Endothelial cell of umbilical vein (primary cell): ENCODE data around the gene NMNAT1.

Source experiments
- CTCF ChIP-seq, 2 donors: IDR thresholded peaks; 1 replicate in 1 of 2; 2 replicates in 1 of 2; pipeline ENCODE4 v1.5.1; 2011; ENCODE audit warnings: low read length in 2 of 2, mild to moderate bottlenecking in 2 of 2, moderate library complexity in 2 of 2, control low read depth in 1 of 2, inconsistent platforms in 1 of 2, low read depth in 1 of 2; ENCODE audit not compliant: insufficient read depth in 1 of 2; ENCODE audit errors: extremely low read depth in 1 of 2
- EZH2 ChIP-seq: IDR thresholded peaks from 2 replicates; pipeline ENCODE4 v1.6.1; 2012; ENCODE audit warnings: borderline replicate concordance, low read depth, mild to moderate bottlenecking, moderate library complexity, low read length, inconsistent platforms; ENCODE audit not compliant: severe bottlenecking
- FOS ChIP-seq: IDR thresholded peaks from 2 replicates; pipeline ENCODE4 v1.6.1; 2011; ENCODE audit warnings: mild to moderate bottlenecking, low read length, moderate library complexity, borderline replicate concordance; ENCODE audit not compliant: insufficient read depth
- GATA2 ChIP-seq: IDR thresholded peaks from 2 replicates; pipeline ENCODE4 v1.7.0; 2011; ENCODE audit warnings: low read depth, mild to moderate bottlenecking, moderate library complexity, mixed read lengths, low read length; ENCODE audit not compliant: insufficient read length, insufficient read depth
- JUN ChIP-seq: IDR thresholded peaks from 2 replicates; pipeline ENCODE4 v1.6.1; 2011; ENCODE audit warnings: borderline replicate concordance, low read depth; ENCODE audit not compliant: insufficient read length, insufficient read depth
- MAX ChIP-seq: IDR thresholded peaks from 2 replicates; pipeline ENCODE4 v1.6.1; 2011; ENCODE audit not compliant: insufficient read depth, insufficient read length
- MYC ChIP-seq: IDR thresholded peaks from one replicate; pipeline ENCODE4 v1.6.1; 2011; ENCODE audit warnings: mild to moderate bottlenecking, low read depth, low read length
- POLR2A ChIP-seq: IDR thresholded peaks from 2 replicates; pipeline ENCODE4 v1.6.1; 2012; ENCODE audit warnings: low read depth, mild to moderate bottlenecking, control low read depth, low read length
- POLR2AphosphoS5 ChIP-seq: IDR thresholded peaks from 2 replicates; pipeline ENCODE4 v1.6.1; 2012; ENCODE audit warnings: low read depth, mild to moderate bottlenecking, control low read depth, low read length, moderate library complexity; ENCODE audit not compliant: insufficient read depth

DNA sequence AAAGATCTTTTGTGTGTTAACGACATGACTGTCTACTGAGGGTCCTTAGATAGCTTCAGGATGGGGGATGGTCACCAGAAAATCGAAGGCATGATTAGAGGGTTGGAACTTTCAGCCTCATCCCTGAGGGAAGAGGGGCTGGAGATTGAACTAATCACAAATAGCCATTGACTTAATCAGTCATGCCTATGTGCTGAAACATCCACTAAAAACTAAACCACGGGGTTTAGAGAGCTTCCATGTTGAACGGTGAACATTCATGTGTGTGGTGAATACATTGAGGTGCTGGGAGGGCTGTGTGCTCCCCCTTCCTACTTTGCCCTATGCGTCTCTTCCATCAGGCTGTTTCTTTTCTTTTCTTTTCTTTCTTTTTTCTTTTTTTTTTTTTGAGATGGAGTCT, 70.7 kb downstream of the NMNAT1 start:
- no peak for TF ChIP-seq CTCF (IDR thresholded peaks at IDR 0.05; ENCODE audit: extremely low read depth in 1 of 2, insufficient read depth in 1 of 2, low read depth in 1 of 2, low read length in 2 of 2)
- TF ChIP-seq MYC = no peak
- TF ChIP-seq POLR2AphosphoS5 = no peak
- no peak for TF ChIP-seq EZH2
- no peak for TF ChIP-seq JUN
- no peak for TF ChIP-seq POLR2A
- no peak for TF ChIP-seq MAX
- TF ChIP-seq FOS = no peak
- no peak for TF ChIP-seq GATA2
